ES-I3 (cell line): ENCODE measurements around the gene AQP10.
"Not testable (repeated sequence)": the region's sequence is repeated elsewhere in the genome, so short reads cannot be mapped to it uniquely, and the experiment has no call there.

ENCODE experiments used
- H3K36me3 ChIP-seq: 2 replicates; pipeline ENCODE4 v1.6.1; 2013; ENCODE audit warnings: mild to moderate bottlenecking, low read length, control low read depth, moderate library complexity; ENCODE audit not compliant: insufficient read depth
- H3K4me1 ChIP-seq: 2 replicates; pipeline ENCODE4 v1.6.1; 2013; ENCODE audit warnings: mild to moderate bottlenecking, control low read depth, low read length; ENCODE audit not compliant: insufficient read depth
- H3K9ac ChIP-seq: 2 replicates; pipeline ENCODE4 v1.6.1; 2013; ENCODE audit warnings: low read depth, mild to moderate bottlenecking, low read length, moderate library complexity
- H3K9me3 ChIP-seq: 2 replicates; pipeline ENCODE4 v1.6.1; 2013; ENCODE audit warnings: mild to moderate bottlenecking, low read length, moderate library complexity; ENCODE audit not compliant: control insufficient read depth, insufficient read depth

The AQP10 gene, protein sequence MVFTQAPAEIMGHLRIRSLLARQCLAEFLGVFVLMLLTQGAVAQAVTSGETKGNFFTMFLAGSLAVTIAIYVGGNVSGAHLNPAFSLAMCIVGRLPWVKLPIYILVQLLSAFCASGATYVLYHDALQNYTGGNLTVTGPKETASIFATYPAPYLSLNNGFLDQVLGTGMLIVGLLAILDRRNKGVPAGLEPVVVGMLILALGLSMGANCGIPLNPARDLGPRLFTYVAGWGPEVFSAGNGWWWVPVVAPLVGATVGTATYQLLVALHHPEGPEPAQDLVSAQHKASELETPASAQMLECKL

DNA sequence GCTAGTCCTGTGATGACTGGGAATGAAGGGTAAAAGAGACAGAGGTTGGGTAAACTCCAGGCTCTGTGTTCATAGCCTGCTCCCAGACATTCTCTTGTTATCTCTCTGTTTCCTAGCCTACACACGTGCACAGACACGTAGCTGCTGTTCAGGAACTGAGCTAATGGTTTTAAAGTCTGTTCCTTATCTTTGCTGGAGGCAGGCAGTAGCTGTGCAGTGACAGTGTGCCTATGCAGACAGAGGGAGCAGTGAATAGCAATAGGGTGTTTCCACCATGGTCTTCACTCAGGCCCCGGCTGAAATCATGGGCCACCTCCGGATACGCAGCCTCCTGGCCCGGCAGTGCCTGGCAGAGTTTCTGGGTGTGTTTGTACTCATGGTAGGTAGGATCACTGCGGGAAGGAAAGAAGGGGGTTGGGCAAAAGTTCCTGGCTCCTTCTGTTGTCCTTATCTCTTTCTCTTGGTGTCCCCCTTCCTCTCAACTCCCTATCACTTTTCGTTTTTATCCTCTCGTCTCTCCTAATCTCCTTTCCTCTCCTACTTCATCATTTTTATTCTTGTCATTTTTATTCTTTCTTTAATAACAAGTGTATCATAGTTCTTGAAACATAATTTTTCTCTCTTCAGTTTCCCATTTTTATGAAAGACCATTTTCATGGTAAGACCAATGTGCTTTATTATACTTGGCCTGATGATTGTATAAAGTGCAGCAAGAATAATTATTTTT is at the start of gene AQP10:
Gene AQP10 (plus strand): TSS at position 212 of the 727 bp plus-strand sequence. CDS start 63 bp downstream, at position 275.
- Histone ChIP-seq H3K9me3 (peaks cover 7% of the 10 kb centered on the region), H3K36me3 (no peaks in the 10 kb centered on the region; the same call in 1 of the 2 replicates), H3K9ac (no peak within 1 kb of the TSS), H3K4me1 (no peaks in the 10 kb centered on the region)

DNA sequence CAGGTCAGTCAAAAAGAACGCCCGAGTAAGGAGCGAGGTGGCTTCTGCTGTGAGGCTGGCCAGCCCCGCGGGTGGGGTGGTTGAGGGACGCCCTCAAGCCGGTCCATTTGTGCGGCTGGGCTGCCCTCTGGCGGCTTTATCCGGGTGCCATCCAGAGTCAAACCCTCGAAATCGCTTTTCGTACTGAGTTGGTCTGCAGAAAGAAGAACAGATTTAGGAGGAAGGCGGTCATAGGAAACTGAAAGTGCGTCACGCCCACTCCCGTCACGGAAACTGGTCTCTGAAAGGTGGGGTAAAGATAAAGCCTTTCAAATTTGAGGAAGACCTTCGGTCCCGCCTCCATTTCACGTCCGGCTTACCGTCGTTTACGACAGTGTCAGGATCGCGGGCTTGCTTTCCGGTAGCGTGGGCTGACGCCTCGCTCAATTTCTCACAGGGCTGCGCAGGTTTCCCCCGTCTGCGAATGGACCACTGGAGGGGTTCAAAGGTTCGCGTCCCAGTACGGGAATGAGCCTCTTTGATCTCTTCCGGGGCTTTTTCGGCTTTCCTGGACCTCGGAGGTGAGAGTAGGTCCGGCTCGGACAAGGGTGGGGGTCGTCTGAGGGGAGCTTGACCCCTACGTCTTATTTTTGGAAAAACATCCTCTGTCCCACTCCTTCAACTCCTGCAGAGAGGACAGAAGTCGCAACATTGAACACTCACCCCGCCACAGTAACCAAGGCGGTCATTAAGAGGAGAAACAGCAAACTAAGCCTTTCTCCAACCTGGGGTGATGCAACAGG is 48.5 kb upstream of the AQP10 start, which contains the start of gene HAX1:
Gene HAX1 (plus strand): TSS at position 413 of the 782 bp plus-strand sequence. CDS start 95 bp downstream, at position 508.
- H3K36me3 ChIP-seq = peaks cover 13% of the 10 kb centered on the region; the same call in 1 of the 2 replicates

DNA sequence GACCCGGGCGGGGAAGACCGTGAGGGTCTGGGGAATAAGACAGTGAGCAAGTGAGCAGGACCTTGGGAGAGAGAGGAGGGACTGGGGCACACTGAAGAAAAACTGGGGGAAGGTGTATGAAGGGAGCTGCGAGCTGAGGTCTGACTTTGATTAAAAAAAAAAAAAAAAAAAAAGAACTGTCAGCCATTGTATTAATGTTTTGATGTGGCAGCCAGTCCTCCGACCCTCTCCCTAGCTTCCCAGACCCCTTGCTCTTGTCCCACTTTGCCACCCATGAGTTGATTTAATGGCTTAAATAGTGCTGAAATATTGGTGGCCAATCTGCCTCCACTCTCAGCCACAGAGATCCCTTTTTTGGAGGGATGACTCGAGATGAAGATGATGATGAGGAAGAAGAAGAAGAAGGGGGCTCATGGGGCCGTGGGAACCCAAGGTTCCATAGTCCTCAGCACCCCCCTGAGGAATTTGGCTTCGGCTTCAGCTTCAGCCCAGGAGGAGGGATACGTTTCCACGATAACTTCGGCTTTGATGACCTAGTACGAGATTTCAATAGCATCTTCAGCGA is 47.8 kb upstream of the AQP10 start:
- Histone ChIP-seq H3K36me3 (peaks cover 13% of the 10 kb centered on the region; the same call in 1 of the 2 replicates), H3K9me3 (no peaks in the 10 kb centered on the region), H3K9ac (peak overlapping the region; percentile 65), H3K4me1 (no peaks in the 10 kb centered on the region)

More for the DNA sequence above, 48.5 kb upstream of the AQP10 start, which contains the start of gene HAX1:
- Histone ChIP-seq H3K9me3 (no peaks in the 10 kb centered on the region), H3K4me1 (no peaks in the 10 kb centered on the region), H3K9ac (peak within 1 kb of the TSS; percentile 65)

DNA sequence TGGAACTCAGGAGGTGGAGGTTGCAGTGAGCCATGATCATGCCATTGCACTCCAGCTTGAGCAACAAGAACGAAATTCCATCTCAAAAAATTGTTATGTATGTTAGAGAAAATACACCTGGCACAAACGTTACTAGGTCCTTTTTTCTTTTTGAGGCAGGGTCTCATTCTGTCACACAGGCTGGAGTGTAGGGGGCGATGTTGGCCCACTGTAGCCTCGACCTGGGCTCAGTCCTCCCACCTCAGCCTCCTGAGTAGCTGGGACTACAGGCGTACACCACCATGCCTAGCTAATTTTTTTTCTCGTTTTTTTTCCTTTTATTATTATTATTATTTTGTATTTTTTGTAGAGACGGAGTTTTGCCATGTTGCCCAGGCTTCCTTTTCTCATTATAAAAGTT is 44.1 kb upstream of the AQP10 start:
- Histone ChIP-seq H3K36me3 (peaks cover 10% of the 10 kb centered on the region; the same call in 1 of the 2 replicates), H3K9ac (no peak overlapping the region), H3K4me1 (no peaks in the 10 kb centered on the region), H3K9me3 (no peaks in the 10 kb centered on the region)

DNA sequence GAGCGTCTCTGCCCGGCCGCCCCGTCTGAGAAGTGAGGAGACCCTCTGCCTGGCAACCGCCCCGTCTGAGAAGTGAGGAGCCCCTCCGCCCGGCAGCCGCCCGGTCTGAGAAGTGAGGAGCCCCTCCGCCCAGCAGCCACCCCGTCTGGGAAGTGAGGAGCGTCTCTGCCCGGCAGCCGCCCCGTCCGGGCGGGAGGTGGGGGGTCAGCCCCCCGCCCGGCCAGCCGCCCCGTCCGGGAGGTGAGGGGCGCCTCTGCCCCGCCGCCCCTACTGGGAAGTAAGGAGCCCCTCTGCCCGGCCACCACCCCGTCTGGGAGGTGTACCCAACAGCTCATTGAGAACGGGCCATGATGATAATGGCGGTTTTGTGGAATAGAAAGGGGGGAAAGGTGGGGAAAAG is 33.3 kb upstream of the AQP10 start:
- H3K36me3 ChIP-seq, H3K9me3 ChIP-seq, H3K9ac ChIP-seq, H3K4me1 ChIP-seq: not testable (repeated sequence)

DNA sequence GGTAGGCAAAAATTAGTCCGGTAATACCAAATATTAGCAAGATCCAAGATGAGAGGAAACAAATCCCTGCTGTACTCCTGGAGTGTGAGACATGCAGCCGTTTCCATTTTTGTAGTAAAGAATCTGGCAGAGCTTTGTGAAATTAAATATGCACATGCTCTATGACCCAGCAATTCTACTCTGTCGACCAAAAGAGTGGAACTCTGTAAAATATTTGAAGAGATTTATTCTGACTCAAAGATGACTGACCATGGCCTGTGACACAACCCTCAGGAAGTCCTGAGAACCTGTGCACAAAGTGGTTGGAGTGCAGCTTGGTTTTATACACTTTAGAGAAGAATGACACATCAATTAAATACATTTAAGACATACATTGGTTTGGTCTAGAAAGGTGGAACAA is 32.2 kb upstream of the AQP10 start:
- Histone ChIP-seq H3K9ac (no peak overlapping the region), H3K4me1 (no peaks in the 10 kb centered on the region), H3K9me3 (no peaks in the 10 kb centered on the region), H3K36me3 (no peaks in the 10 kb centered on the region)

DNA sequence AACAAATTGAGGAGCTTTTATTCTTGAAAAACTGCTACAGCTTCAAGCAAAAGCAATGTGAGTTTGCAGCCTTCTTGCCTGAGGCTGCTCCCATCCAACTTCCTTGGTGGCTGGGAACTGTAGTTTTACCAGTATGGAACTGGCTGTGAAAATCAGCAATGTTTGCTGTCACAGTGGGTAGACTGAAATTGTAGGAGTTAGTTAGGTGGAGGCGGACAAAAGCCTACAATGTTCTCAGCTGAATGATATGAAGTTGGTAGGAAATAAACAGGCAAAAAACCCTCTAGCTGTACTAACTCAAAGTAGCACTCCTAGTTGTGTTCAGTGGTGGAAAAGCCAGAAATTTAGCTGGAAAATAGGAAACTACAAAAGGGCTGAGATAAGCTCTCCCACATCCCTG is 30.0 kb upstream of the AQP10 start:
- no peaks in the 10 kb centered on the region for H3K4me1 ChIP-seq
- peaks cover 3% of the 10 kb centered on the region; the same call in 1 of the 2 replicates for H3K9me3 ChIP-seq
- H3K9ac ChIP-seq = no peak overlapping the region
- H3K36me3 ChIP-seq = no peaks in the 10 kb centered on the region

DNA sequence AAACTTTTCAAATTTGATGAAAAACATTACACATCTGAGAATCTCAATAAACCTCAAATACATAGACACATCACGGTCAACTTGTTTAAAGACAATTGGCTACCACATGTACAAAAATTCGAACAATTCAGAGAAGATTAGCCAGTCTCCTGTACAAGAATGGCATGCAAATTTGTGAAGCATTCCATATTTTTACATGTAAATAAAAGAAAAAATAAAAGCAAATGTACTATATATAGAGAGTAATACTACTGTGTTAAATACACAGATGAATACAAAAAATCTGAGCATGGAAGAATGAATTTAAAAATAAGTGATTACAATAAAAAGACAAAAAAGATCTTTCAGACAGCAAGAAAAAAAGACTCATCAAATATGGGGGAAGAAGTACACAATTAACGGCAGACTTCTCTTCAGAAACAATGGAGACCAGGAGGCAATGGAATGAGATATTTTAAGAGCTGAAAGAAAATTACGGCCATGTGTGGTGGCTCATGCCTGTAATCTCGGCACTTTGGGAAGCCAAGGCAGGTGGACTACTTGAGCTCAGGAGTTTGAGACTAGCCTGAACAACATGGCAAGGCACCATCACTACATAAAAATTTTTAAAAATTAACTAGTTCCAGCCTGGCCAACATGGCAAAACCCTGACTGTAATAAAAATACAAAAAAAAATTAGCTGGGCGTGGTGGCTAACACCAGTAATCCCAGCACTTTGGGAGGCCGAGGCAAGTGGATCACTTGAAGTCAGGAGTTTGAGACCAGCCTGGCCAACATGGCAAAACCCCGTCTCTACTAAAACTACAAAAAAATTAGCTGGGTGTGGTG is 25.3 kb upstream of the AQP10 start:
- H3K9me3 ChIP-seq = peaks cover 3% of the 10 kb centered on the region; the same call in 1 of the 2 replicates
- H3K9ac ChIP-seq = no peak overlapping the region
- no peaks in the 10 kb centered on the region for H3K4me1 ChIP-seq
- no peaks in the 10 kb centered on the region for H3K36me3 ChIP-seq

DNA sequence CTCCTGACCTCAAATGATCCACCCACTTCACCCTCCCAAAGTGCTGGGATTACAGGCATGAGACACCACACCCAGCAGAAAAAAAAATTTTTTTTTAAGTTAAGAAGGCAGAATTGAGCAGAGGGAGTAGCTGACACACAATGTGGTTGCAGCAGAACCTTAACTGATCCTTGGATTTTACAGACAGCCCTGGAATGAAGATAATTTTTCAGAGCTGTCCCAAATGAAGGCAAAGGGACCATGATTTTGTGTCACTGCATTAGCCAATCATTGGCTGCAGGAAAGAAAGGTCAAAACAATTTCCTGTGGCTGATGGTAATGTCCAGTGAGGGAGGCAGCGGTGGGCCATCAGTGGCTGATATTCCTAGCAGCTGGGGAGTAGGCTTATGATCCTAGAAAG is 19.3 kb upstream of the AQP10 start:
- H3K36me3 ChIP-seq = no peaks in the 10 kb centered on the region
- no peaks in the 10 kb centered on the region for H3K9me3 ChIP-seq
- no peak overlapping the region for H3K9ac ChIP-seq
- no peaks in the 10 kb centered on the region for H3K4me1 ChIP-seq

DNA sequence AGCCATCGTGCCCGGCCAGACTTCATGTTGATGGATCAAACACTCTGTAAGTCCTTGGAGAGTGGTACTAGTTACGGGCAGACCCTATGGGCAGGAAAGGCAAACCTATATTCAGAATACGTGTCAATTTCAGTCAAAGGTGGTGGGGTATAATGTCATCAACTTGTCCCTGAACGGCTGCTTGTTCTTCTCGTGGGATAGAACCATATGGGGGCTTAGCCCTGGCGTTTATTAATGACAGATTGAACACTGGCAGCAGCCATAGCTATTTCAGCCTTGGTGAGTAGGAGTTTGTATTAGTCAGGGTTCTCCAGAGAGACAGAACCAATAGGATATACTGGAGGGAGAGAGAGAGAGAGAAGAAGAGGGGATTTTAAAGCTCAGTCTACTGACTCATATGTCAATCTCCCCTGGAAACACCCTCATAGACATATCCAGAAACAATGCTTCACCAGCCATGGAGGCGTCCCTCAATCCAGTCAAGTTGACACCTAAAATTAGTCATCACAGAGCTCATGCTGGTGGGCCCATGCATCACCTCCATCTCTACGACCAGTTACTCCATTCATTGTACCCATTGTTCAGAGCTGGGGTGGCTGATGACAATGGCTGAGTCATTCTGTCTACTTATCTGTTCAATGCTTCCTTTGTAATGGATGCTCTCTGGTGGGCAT is 16.1 kb upstream of the AQP10 start:
- Histone ChIP-seq H3K9me3 (no peaks in the 10 kb centered on the region), H3K4me1 (no peaks in the 10 kb centered on the region), H3K36me3 (no peaks in the 10 kb centered on the region), H3K9ac (no peak overlapping the region)

DNA sequence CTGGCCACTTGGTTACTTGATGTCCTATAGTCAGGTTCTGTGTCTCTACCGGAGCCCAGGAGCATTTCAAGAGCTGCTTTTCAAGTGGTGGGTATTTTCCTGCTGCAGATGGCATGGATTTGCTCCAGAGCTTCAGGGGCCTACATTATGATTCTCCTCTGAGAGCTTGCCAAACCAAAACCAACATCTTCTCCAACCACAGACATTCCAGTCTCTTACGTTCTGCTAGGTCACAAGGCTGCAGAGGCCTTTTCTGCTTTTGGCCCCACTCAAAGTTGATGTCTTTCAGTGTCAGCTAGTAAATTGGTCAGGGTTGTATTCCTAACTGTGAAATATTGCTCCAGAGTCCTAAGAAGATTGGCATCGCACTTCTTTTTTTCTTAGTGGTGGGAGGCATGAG is 14.7 kb upstream of the AQP10 start:
- Histone ChIP-seq H3K4me1 (no peaks in the 10 kb centered on the region), H3K36me3 (no peaks in the 10 kb centered on the region), H3K9ac (no peak overlapping the region), H3K9me3 (no peaks in the 10 kb centered on the region)

DNA sequence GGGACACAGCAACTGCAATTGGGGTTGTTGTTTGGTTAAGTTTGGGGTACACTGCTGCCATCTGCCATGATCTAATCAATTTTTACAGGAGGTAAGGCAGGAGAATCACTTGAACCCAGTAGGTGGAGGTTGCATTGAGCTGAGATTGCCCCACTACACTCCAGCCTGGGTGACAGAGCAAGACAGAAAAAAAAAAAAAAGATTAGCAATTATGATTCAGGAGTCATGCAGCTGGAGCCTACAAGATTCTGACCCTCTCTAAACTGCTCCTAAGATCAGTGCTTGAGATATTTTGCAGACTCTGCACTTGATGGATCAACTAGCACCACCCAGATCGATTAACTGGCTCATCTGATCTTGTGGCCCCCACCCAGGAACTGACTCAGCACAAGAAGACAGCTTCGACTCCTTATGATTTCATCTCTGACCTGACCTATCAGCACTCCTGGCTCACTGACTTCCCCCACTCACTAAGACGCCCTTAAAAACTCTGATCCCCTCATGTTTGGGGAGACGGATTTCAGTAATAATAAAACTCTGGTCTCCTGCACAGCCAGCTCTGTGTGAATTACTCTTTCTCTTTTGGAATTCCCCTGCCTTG is 13.1 kb upstream of the AQP10 start:
- H3K4me1 ChIP-seq, H3K36me3 ChIP-seq, H3K9ac ChIP-seq, H3K9me3 ChIP-seq: not testable (repeated sequence)

DNA sequence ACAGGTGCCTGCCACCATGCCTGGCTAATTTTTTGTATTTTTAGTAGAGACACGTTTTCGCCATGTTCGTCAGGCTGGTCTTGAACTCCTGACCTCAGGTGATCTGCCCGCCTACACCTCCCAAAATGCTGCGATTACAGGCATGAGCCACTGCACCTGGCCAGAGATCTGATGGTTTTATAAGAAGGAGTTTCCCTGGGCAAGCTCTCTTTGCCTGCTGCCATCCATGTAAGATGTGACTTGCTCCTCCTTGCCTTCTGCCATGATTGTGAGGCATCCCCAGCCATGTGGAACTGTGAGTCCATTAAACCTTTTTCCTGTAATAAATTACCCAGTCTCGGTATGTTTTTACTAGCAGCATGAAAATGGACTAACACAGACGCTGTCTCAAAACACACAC is 11.8 kb upstream of the AQP10 start:
- H3K9me3 ChIP-seq, H3K9ac ChIP-seq, H3K4me1 ChIP-seq, H3K36me3 ChIP-seq: not testable (repeated sequence)
